Omental fat pad (tissue), 4 donors: ENCODE measurements around the gene KIN. TPM values are rescaled to one million over a fixed set of nuclear protein-coding genes. Genes with fewer than 3 reads are reported as not detected.

Experiments
- ATAC-seq: fragments of 150-250 bp; one replicate; pipeline ENCODE4 v1.9.1; 2016; ENCODE audit warnings: mild to moderate bottlenecking, moderate library complexity; ENCODE audit not compliant: low FRiP score
- DNase-seq: peaks from one replicate; pipeline ENCODE4 v3.0.0-alpha.2; 2019; ENCODE audit warnings: low spot score
- total RNA-seq, 4 donors: library from RNA; depleted of rRNA; stranded (reverse); fragments of >200 nt; gene quantifications; one replicate each; pipeline ENCODE4 v1.1.0, GENCODE V29; 2016
- TF ChIP-seq, protein P1 (sequence below), 3 donors: fragments of 450-650 bp; IDR thresholded peaks; one replicate each; pipeline ENCODE4 v1.5.1; 2016 to 2017; ENCODE audit warnings: antibody characterized with exemption in 3 of 3, mild to moderate bottlenecking in 3 of 3, moderate library complexity in 2 of 3

The KIN gene
- total RNA-seq, 4 donors from 2014 or later, result 3.6 to 8.7 (median 7.3) TPM

DNA sequence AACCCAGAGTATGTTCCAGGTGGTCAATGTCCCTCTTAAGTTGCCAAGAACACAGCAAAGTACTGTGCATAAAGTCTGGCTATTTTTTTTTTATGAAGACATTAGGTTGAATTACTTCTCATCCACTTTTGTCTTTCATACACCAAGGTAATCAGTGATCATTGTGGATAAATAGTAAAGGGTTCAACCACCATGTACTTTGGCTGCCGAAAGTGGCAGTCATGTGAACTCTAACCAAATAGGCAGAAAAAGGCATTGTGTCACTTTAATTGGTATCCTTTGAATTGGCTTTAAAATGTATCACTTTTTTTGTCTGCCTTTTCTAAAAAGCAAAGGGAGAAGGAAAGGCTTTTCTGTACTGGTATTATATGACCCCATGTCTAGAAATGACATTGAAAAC, 77.3 kb downstream of the KIN start:
- no peak for DNase-seq
- no peak for ATAC-seq
- TF ChIP-seq, protein P1, sequence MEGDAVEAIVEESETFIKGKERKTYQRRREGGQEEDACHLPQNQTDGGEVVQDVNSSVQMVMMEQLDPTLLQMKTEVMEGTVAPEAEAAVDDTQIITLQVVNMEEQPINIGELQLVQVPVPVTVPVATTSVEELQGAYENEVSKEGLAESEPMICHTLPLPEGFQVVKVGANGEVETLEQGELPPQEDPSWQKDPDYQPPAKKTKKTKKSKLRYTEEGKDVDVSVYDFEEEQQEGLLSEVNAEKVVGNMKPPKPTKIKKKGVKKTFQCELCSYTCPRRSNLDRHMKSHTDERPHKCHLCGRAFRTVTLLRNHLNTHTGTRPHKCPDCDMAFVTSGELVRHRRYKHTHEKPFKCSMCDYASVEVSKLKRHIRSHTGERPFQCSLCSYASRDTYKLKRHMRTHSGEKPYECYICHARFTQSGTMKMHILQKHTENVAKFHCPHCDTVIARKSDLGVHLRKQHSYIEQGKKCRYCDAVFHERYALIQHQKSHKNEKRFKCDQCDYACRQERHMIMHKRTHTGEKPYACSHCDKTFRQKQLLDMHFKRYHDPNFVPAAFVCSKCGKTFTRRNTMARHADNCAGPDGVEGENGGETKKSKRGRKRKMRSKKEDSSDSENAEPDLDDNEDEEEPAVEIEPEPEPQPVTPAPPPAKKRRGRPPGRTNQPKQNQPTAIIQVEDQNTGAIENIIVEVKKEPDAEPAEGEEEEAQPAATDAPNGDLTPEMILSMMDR (IDR thresholded peaks at IDR 0.05), result no peak

DNA sequence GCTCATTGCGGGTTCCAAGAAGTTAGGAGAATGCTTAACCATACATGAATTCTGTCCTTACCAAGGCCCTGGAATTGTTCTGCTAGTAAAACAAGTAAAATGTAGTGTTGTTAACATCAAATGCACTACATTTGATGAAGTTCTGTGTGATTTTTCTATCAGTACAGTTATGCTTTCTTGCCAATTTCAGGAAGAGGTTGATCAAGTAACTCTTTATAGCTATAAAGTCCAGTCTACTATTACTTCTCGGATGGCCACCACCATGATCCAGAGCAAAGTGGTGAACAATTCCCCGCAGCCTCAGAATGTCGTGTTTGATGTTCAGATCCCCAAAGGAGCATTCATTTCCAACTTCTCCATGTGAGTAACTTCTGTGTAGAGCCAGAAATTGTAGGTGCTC, 79.0 kb downstream of the KIN start:
- ATAC-seq, result no peak
- no peak for DNase-seq

DNA sequence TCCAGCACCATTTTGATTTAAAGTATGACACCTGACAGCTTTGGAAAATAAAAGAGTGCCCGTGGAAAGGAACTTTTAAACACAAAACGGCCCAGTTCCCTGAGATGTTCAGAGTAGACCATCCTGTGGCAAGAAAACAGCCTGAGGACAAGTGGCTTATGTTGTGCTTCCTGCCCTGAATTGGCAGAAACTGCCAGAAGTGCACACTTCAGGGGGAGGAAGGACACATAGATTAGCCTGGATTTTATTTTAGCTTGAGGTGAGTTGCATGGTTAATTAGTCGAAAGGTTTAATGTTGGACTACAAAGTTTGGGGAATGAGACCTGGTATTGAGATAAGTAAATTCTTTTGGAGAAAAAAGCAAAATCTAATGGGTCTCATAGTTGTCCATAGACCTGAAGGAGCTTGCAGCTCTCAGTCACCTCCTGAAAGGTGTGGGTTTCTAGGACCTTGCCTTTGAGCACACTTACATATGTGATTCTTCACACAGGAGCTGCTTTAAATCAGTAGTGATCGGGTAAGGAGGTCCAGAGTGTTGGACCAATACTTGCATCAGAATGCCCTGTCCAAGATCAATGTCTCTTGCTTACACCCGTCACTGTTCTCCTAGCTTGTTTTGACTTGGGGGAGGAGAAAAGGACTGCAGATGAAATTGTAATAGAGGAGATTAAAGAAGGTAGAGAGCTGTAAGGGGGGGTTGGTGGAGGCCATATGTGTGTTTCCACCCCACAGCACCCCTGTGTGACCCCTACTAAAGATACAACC, 79.8 kb downstream of the KIN start:
- TF ChIP-seq, protein P1 (IDR thresholded peaks at IDR 0.05), result no peak
- no peak for DNase-seq
- no peak for ATAC-seq

More for the DNA sequence above, 79.0 kb downstream of the KIN start:
- TF ChIP-seq, protein P1 (IDR thresholded peaks at IDR 0.05), result no peak

DNA sequence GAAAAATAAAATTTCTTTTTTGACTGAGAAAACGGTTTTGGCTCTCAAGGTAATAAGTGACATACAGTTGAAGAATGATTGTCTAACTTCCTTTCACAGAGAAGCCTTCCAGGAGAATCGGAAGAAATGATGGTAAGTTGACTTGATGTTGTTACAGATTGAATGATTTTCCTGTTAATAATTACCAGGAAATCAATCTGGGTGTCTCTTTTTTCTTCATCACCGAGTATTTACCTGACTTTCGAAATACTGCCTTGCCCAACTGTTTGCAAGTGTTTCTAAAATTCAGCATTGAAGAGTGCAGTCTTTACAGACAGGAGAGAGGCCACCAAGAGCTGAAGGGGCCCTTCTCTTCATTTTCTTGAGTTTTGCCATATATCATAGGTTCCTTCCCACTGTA, 80.7 kb downstream of the KIN start:
- no peak for DNase-seq
- TF ChIP-seq, protein P1 (IDR thresholded peaks at IDR 0.05), result no peak
- ATAC-seq, result no peak

DNA sequence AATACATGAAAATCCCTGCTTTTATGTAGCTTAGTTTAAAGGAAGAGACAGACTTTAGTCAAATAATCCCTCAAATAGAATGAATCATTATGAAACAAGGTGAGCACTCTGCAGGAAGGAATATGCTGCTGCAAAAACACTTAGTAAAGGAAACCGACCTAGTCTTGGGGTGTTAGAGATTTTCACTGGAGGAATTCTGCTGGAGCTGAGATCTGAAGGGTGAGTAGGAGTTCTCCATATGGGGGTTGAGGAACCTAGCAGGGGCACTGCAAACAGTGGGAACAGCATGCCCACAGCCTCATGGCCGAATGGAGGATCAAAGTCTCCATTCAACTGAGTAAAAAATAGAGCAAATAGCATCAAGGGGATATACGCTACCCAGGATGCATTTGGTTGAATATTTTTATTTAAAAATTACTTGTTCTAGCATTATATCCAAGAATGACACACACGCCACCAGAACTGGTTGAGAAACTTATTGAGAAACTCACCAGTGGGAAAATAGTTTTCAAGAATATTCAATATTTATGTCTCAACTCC, 81.2 kb downstream of the KIN start:
- DNase-seq (no peak), ATAC-seq (no peak)
- TF ChIP-seq, protein P1 (IDR thresholded peaks at IDR 0.05), result no peak

DNA sequence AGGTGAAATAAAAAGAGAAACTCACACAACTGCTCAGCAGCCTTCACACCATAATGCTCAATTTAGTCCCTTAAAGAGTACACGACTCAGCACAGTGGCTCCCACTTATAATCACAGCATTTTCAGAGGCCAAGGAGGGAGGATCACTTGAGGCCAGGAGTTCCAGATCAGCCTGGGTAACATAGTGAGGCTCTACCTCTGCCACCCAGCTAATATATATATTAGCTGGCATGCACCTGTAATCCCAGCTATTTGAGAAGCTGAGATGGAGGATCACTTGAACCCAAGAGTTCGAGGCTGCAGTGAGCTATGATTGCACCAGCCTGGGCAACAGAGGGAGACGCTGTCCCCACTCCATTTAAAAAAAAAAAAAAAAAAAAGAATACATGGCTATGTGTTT, 82.5 kb downstream of the KIN start:
- DNase-seq (no peak), ATAC-seq (no peak)
- TF ChIP-seq, protein P1 (IDR thresholded peaks at IDR 0.05), result no peak
